Activated naive CD4-positive, alpha-beta T cell treated with anti-CD3 and anti-CD28 coated beads, Interleukin-2, amount 50 U/mL, for 24 hours (primary cell): ENCODE data around the gene NAV2.

Experiments
- H3K27ac Mint-ChIP-seq: one replicate; pipeline ENCODE4 v1.8.0; 2021; ENCODE audit warnings: mild to moderate bottlenecking, mixed read lengths
- H3K27me3 Mint-ChIP-seq: one replicate; pipeline ENCODE4 v1.8.0; 2021; ENCODE audit warnings: mixed read lengths
- H3K36me3 Mint-ChIP-seq: one replicate; pipeline ENCODE4 v1.8.0; 2021; ENCODE audit warnings: mixed read lengths
- H3K4me1 Mint-ChIP-seq: one replicate; pipeline ENCODE4 v1.8.0; 2021; ENCODE audit warnings: mixed read lengths
- H3K4me3 Mint-ChIP-seq: one replicate; pipeline ENCODE4 v1.8.0; 2021; ENCODE audit warnings: mild to moderate bottlenecking, mixed read lengths
- H3K9me3 Mint-ChIP-seq: one replicate; pipeline ENCODE4 v1.8.0; 2021; ENCODE audit warnings: mixed read lengths

The NAV2 gene

GRCh38 chr11:20010851-20011225 lies 298.2 kb downstream of the NAV2 start:
- no peaks in the 10 kb centered on the region for H3K9me3 Mint-ChIP-seq
- peaks cover 7% of the 10 kb centered on the region for H3K27me3 Mint-ChIP-seq
- no peaks in the 10 kb centered on the region for H3K36me3 Mint-ChIP-seq
- H3K27ac Mint-ChIP-seq: no peak overlapping the region
- H3K4me3 Mint-ChIP-seq: no peak overlapping the region
- H3K4me1 Mint-ChIP-seq: no peaks in the 10 kb centered on the region

DNA sequence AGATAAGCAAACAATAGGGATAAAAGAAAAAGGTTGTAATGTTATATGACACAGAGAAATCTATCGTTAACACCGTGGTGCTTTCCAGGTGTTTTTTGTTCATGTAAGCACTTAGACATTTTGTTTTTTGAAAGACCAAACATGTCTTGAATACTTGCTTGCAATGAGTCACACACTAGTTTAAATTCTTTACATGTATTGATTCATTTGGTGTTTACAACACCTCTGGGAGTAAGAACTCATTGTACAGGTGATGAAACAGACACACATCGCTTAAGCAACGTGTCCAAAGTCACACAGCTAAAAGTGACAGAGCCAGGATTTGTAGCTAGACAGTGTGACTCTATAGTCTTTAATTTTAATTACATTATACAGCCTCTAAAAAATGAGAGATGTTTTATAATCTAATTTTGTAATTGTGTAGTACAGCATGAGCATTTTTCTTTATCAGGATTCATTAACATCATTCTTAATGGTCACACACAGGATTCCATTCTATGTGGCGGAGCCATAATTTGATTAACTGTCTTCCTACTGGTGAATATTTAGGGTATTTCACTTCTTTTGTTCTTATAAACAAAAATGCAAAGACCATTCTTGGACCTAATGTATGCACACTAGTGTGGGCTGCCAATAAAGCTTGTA lies 298.8 kb downstream of the NAV2 start:
- no peak overlapping the region for H3K27ac Mint-ChIP-seq
- no peak overlapping the region for H3K4me3 Mint-ChIP-seq
- no peaks in the 10 kb centered on the region for H3K9me3 Mint-ChIP-seq
- H3K4me1 Mint-ChIP-seq: no peaks in the 10 kb centered on the region
- no peaks in the 10 kb centered on the region for H3K36me3 Mint-ChIP-seq
- peaks cover 9% of the 10 kb centered on the region for H3K27me3 Mint-ChIP-seq

DNA sequence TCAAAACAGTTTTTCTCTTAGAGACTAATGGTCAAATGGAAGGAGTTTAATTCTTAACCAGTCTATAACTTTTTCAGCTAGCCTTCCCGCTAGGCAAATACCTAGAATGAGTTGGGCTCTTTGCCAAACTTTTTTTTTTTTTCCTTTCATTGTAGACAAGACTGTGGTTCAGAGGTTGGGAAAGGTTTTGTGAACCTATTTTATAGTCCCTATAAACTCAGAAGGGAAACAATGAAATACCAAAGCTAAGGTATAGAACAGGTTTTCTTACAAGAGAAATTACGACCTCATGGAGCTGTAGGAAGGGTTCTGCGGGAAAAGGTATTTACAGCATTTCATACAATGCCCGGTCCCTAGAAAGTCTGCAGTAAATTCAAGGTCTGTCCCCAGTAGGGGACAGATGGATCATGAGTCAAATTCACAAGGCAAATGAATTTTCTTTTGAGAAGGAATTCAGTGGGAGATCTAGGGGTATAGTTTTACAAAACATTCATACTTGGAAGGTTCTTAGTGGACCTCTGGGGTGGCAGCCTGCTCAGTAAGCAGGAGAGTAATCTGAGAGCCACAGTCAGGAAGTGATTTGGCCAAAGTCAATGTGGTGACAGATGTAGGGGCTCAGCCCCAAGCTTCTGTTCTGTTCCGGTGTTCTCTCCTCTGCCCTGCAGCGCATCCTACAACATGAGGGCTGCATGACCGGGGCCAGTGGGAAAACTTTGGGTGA lies 300.9 kb downstream of the NAV2 start:
- H3K4me3 Mint-ChIP-seq: no peak overlapping the region
- H3K4me1 Mint-ChIP-seq: no peaks in the 10 kb centered on the region
- no peaks in the 10 kb centered on the region for H3K36me3 Mint-ChIP-seq
- no peak overlapping the region for H3K27ac Mint-ChIP-seq
- no peaks in the 10 kb centered on the region for H3K9me3 Mint-ChIP-seq
- H3K27me3 Mint-ChIP-seq: peaks cover 9% of the 10 kb centered on the region

GRCh38 chr11:20014067-20014402 lies 301.4 kb downstream of the NAV2 start:
- H3K27me3 Mint-ChIP-seq: peaks cover 9% of the 10 kb centered on the region
- no peak overlapping the region for H3K4me3 Mint-ChIP-seq
- H3K9me3 Mint-ChIP-seq: no peaks in the 10 kb centered on the region
- H3K4me1 Mint-ChIP-seq: no peaks in the 10 kb centered on the region
- no peaks in the 10 kb centered on the region for H3K36me3 Mint-ChIP-seq
- no peak overlapping the region for H3K27ac Mint-ChIP-seq

DNA sequence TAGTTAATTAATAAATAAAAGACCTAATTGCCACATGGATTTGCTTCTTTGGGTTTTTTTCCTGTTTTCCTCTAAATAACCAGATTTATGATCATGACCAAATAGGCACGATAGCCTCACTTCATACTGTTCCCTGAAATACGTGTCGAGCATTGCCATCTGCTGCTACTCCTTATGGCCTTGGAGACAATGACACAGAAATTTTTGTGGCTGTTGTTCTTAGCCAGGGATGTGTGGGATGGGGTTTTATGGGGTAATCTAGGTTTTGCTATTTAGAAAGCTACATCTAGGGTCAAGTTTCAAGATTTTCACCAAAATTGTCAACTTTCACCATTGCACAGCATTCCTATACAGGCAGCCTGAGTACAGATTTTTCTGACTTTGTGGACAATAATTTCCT lies 302.5 kb downstream of the NAV2 start:
- Mint-ChIP-seq H3K36me3 (no peaks in the 10 kb centered on the region), H3K27me3 (peaks cover 9% of the 10 kb centered on the region), H3K27ac (no peak overlapping the region), H3K9me3 (no peaks in the 10 kb centered on the region), H3K4me3 (no peak overlapping the region), H3K4me1 (no peaks in the 10 kb centered on the region)

- Mint-ChIP-seq H3K4me3 (no peak overlapping the region), H3K4me1 (no peaks in the 10 kb centered on the region), H3K27ac (no peak overlapping the region), H3K36me3 (no peaks in the 10 kb centered on the region), H3K9me3 (no peaks in the 10 kb centered on the region), H3K27me3 (peaks cover 9% of the 10 kb centered on the region)
These were observed 303.1 kb downstream of the NAV2 start for GRCh38 chr11:20015529-20016427.

DNA sequence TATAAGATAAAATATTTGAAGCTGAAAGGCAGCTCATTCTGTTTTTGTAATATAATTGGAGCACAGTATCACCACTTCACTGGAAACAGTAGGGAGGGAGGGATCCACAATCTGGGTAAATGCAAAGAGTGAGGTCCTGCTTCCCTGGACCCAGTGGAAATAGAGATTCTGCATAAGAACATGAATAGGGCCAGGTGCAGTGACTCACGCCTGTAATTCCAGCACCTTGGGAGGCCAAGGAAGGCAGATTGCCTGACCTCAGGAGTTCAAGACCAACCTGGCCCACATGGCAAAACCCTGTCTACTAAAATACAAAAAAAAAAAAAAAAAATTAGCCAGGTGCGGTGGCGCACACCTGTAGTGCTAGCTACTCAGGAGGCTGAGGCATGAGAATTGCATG lies 303.9 kb downstream of the NAV2 start:
- Mint-ChIP-seq H3K4me3 (no peak overlapping the region), H3K9me3 (no peaks in the 10 kb centered on the region), H3K27me3 (peaks cover 9% of the 10 kb centered on the region), H3K36me3 (no peaks in the 10 kb centered on the region), H3K27ac (no peak overlapping the region), H3K4me1 (no peaks in the 10 kb centered on the region)

- Mint-ChIP-seq H3K4me1 (no peaks in the 10 kb centered on the region), H3K4me3 (no peak overlapping the region), H3K36me3 (no peaks in the 10 kb centered on the region), H3K27ac (no peak overlapping the region), H3K27me3 (peaks cover 9% of the 10 kb centered on the region), H3K9me3 (no peaks in the 10 kb centered on the region)
These were observed 304.7 kb downstream of the NAV2 start for GRCh38 chr11:20017320-20017719.

DNA sequence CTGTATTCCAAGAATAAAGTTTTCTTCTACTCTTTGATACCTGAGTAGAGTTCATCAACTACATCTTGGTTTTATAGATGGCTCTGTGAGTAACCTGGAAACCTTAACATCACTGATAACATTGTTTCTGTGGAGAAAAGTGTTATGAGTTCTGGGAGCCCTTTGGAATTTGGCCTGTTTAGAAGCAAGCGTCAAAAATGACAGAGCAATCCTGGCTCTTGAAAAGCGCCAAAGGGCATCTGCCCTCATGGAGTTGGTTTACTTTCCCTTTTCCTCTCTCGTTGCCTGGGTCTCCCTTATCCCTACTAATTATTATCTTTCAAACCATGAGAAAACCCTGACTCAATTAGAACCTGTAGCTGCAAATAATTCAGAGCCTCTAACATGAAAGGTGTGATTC lies 307.6 kb downstream of the NAV2 start:
- H3K4me1 Mint-ChIP-seq: no peaks in the 10 kb centered on the region
- H3K36me3 Mint-ChIP-seq: no peaks in the 10 kb centered on the region
- peaks cover 2% of the 10 kb centered on the region for H3K27me3 Mint-ChIP-seq
- H3K4me3 Mint-ChIP-seq: no peak overlapping the region
- H3K27ac Mint-ChIP-seq: no peak overlapping the region
- H3K9me3 Mint-ChIP-seq: no peaks in the 10 kb centered on the region

DNA sequence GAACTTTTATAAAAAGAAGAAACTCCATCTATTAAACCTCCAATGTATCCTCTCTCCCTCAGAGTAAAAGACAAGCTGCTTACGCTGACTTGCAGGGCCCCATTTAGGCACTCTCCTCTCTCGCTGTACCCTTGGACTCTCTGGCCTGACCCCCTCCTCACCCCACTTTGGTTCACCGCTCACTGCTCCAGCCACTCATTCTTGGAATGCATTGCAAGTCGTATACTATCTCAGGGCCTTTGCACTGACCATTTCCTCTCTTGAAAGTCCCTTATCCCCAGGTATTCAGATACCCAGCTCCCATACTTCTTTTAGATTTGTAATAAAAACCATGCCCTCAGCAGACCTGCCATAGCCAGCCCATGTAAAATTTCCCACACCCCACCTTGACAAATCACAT lies 308.1 kb downstream of the NAV2 start:
- Mint-ChIP-seq H3K27me3 (peaks cover 2% of the 10 kb centered on the region), H3K36me3 (no peaks in the 10 kb centered on the region), H3K27ac (no peak overlapping the region), H3K9me3 (no peaks in the 10 kb centered on the region), H3K4me3 (no peak overlapping the region), H3K4me1 (no peaks in the 10 kb centered on the region)

GRCh38 chr11:20021212-20021611 lies 308.6 kb downstream of the NAV2 start:
- H3K36me3 Mint-ChIP-seq: no peaks in the 10 kb centered on the region
- no peaks in the 10 kb centered on the region for H3K9me3 Mint-ChIP-seq
- no peaks in the 10 kb centered on the region for H3K4me1 Mint-ChIP-seq
- no peak overlapping the region for H3K4me3 Mint-ChIP-seq
- no peak overlapping the region for H3K27ac Mint-ChIP-seq
- H3K27me3 Mint-ChIP-seq: no peaks in the 10 kb centered on the region

DNA sequence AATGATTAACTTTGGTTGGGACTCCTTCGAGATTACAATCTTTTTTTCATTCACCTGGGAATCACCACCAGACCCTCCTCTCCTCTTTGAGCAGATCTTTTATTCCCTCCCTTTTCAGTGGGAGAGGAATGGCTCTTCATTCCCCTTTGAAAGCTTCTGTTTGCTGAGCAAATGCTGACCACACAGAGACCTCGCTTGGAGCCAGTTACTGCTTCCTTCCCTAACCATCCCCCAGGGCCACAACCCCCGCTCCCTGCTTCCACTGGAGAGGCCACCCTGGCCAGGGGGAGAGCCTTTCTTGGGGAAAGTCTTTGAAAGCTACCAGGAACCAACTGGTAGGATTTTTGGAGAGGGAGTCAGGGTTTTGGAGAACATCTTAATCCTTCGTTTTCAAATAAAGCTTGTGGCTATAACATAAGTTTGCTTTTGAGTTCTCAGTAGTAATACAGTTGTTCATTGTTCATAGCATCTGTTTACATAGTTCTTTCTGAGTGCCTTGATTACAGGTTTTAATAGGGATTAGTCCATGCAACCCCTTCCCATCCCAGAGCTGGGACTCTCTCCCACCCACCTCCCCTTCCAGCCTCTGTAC lies 309.2 kb downstream of the NAV2 start:
- Mint-ChIP-seq H3K4me1 (no peaks in the 10 kb centered on the region), H3K4me3 (no peak overlapping the region), H3K27ac (no peak overlapping the region), H3K9me3 (no peaks in the 10 kb centered on the region), H3K27me3 (no peaks in the 10 kb centered on the region), H3K36me3 (no peaks in the 10 kb centered on the region)

- Mint-ChIP-seq H3K4me1 (no peaks in the 10 kb centered on the region), H3K27me3 (no peaks in the 10 kb centered on the region), H3K27ac (no peak overlapping the region), H3K36me3 (no peaks in the 10 kb centered on the region), H3K9me3 (no peaks in the 10 kb centered on the region), H3K4me3 (no peak overlapping the region)
These were observed 309.9 kb downstream of the NAV2 start for GRCh38 chr11:20022363-20023081.

DNA sequence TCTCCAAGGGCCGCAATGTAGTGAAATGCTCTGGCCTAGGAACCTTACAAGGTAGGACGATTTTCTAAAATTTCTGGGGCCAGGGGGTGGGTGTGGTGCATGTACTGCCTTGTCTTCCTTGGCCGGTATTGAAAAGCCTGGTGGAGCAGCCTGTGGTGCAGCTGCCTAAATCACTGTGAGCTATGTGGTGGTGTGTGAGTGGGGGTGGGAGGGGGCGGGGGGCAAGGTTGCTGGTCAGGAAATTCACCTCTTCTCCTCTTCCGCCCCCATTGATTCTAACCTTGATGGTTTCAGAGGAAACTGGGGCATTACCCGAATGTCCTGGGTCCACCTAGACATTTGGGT lies 310.4 kb downstream of the NAV2 start:
- Mint-ChIP-seq H3K27ac (no peak overlapping the region), H3K27me3 (no peaks in the 10 kb centered on the region), H3K9me3 (no peaks in the 10 kb centered on the region), H3K36me3 (no peaks in the 10 kb centered on the region), H3K4me1 (no peaks in the 10 kb centered on the region), H3K4me3 (no peak overlapping the region)

DNA sequence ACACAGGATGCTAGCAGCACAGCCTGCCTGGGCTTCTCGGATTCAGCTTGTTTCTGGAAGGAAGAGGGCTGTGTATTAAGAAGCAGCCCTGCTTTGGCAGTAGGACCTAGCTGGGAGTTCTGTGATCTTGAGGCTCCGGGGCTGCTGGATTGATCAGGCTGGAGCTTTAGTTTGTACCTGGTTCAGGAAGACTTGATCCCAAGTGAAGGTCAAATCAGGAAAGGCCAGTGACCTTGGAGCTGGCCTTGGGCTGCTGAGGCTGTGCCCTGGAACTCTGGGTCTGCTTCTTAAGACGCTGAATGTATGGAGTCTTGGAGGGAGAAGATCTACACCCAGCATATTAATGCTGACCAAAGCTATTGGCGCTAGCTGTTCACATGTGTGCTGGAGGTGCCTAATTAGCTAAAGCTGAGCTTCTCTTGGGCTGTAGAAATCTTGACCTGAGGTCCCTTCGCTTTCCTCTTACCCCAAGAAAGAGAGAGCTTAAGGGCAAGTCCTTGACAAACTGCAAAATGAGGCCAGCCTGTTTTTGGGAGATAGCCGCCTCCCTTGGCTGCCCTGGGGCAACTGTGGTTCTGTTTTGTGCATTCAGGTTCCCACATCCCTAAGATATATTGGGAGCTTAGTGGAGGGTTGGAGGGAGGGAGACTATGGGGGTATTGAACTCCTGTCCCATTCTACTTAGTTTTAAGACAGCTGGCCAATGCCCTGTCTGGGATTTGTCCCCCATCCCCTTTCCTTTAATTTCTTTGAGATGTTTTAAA lies 311.7 kb downstream of the NAV2 start:
- H3K27me3 Mint-ChIP-seq: no peaks in the 10 kb centered on the region
- H3K9me3 Mint-ChIP-seq: no peaks in the 10 kb centered on the region
- no peak overlapping the region for H3K27ac Mint-ChIP-seq
- no peaks in the 10 kb centered on the region for H3K4me1 Mint-ChIP-seq
- H3K4me3 Mint-ChIP-seq: no peak overlapping the region
- no peaks in the 10 kb centered on the region for H3K36me3 Mint-ChIP-seq
